A549 (cell line): ENCODE measurements around the gene GOLGA1. TPM values are rescaled to one million over a fixed set of nuclear protein-coding genes. Genes with fewer than 3 reads are reported as not detected.

Experiments
- ATAC-seq, 2 experiments: fragments of 200-7000 bp in 1 of 2; fragments of >200 bp in 1 of 2; cut with Nextera tagmentation in 1 of 2; cut with Tn5 transposase in 1 of 2; 3 replicates each; pipeline versions ENCODE4 v1.8.0 to v1.9.1; 2018 to 2020; ENCODE audit warnings: mild to moderate bottlenecking in 1 of 2, moderate library complexity in 1 of 2
- CTCF ChIA-PET: fragments of 300-600 bp; sonication (Branson Sonifier 250); formaldehyde crosslinking; extraction: SDS; loops from one replicate; lab custom pipeline; 2021; ENCODE audit warnings: antibody characterized with exemption, inconsistent platforms; lab: Yijun Ruan, JAX
- POLR2A ChIA-PET: fragments of 350-600 bp; formaldehyde crosslinking; extraction: SDS; loops from one replicate; lab custom pipeline; 2021; ENCODE audit warnings: antibody characterized with exemption, inconsistent platforms; lab: Yijun Ruan, JAX
- DNase-seq, 2 experiments: peaks; one replicate each; pipeline versions ENCODE4 v3.0.0 to v3.0.0-alpha.2; 2011 to 2016; ENCODE audit warnings: low read depth in 1 of 2, low spot score in 1 of 2
- FAIRE-seq: peaks from 2 replicates; lab custom pipeline; 2011; peaks lifted over from hg19 to GRCh38; lab: Jason Lieb, UNC
- H3K27ac ChIP-seq, 2 experiments: fragments of >200 bp; sonication (Bioruptor Twin); formaldehyde crosslinking; 3 replicates each; pipeline ENCODE4 v1.5.1; 2016 to 2017
- H3K4me1 ChIP-seq: fragments of >200 bp; sonication (Bioruptor Twin); formaldehyde crosslinking; 3 replicates; pipeline ENCODE4 v1.6.1; 2016
- H3K4me2 ChIP-seq: fragments of >200 bp; sonication (Bioruptor Twin); formaldehyde crosslinking; 3 replicates; pipeline ENCODE4 v1.6.1; 2016
- H3K4me3 ChIP-seq: fragments of >200 bp; sonication (Bioruptor Twin); formaldehyde crosslinking; 3 replicates; pipeline ENCODE4 v1.5.1; 2016
- H3K9me3 ChIP-seq: fragments of >200 bp; sonication (Bioruptor Twin); formaldehyde crosslinking; 3 replicates; pipeline ENCODE4 v1.6.1; 2016
- CBX2 ChIP-seq: fragments of 200-600 bp; sonication (generic); IDR thresholded peaks from 2 replicates; pipeline ENCODE4 v1.6.1; 2016; ENCODE audit warnings: low read depth, mild to moderate bottlenecking, borderline replicate concordance
- CHD2 ChIP-seq: fragments of 150-350 bp; IDR thresholded peaks from 2 replicates; pipeline ENCODE4 v1.6.1; 2014; ENCODE audit warnings: low read length; ENCODE audit not compliant: partially characterized antibody
- EHMT2 ChIP-seq: fragments of 200-600 bp; sonication (generic); IDR thresholded peaks from 2 replicates; pipeline ENCODE4 v1.6.1; 2016; ENCODE audit warnings: antibody characterized with exemption, low read depth, mild to moderate bottlenecking, moderate library complexity
- EP300 ChIP-seq, 2 experiments: fragments of >200 bp; sonication (Bioruptor Twin); formaldehyde crosslinking; IDR thresholded peaks; 2 replicates in 1 of 2; 3 replicates in 1 of 2; pipeline ENCODE4 v1.6.1; 2016 to 2017
- FOSL2 ChIP-seq, 2 experiments: fragments of 450-650 bp in 1 of 2; fragments of >200 bp in 1 of 2; sonication (Bioruptor Twin) in 1 of 2; formaldehyde crosslinking; IDR thresholded peaks; 2 replicates each; pipeline versions ENCODE4 v1.5.0 to v1.6.1; 2016 to 2020; ENCODE audit warnings: mild to moderate bottlenecking in 1 of 2, moderate library complexity in 1 of 2
- HDAC2 ChIP-seq: fragments of 200-600 bp; sonication (generic); IDR thresholded peaks from 2 replicates; pipeline ENCODE4 v1.6.1; 2016
- HOXA7 ChIP-seq: fragments of 250-450 bp; sonication (Bioruptor Pico); IDR thresholded peaks from 2 replicates; pipeline ENCODE4 v1.5.0; 2020; ENCODE audit warnings: mild to moderate bottlenecking, moderate library complexity
- KDM5A ChIP-seq: fragments of 200-600 bp; sonication (generic); IDR thresholded peaks from 2 replicates; pipeline ENCODE4 v1.6.1; 2016; ENCODE audit warnings: antibody characterized with exemption, mild to moderate bottlenecking
- NR3C1 ChIP-seq: fragments of >200 bp; sonication (Bioruptor Twin); formaldehyde crosslinking; IDR thresholded peaks from 3 replicates; pipeline ENCODE4 v1.6.1; 2017
- POLR2AphosphoS2 ChIP-seq: conservative IDR thresholded peaks from 2 replicates; pipeline ENCODE4 v1.6.1; 2012; ENCODE audit warnings: low read length, improper control_type of control experiment, inconsistent platforms
- RAD21 ChIP-seq, 2 experiments: fragments of >200 bp in 1 of 2; sonication (Bioruptor Twin) in 1 of 2; formaldehyde crosslinking in 1 of 2; IDR thresholded peaks in 1 of 2; conservative IDR thresholded peaks in 1 of 2; 2 replicates in 1 of 2; 3 replicates in 1 of 2; pipeline ENCODE4 v1.6.1; 2012 to 2018; ENCODE audit warnings: inconsistent platforms in 1 of 2
- SMC3 ChIP-seq: fragments of >200 bp; sonication (Bioruptor Twin); formaldehyde crosslinking; IDR thresholded peaks from 3 replicates; pipeline ENCODE4 v1.6.1; 2018; ENCODE audit warnings: inconsistent platforms
- SREBF2 ChIP-seq: fragments of 450-650 bp; IDR thresholded peaks from 2 replicates; pipeline ENCODE4 v1.6.1; 2014; ENCODE audit warnings: mild to moderate bottlenecking, moderate library complexity
- TP53 ChIP-seq: fragments of 250-450 bp; sonication (Bioruptor Pico); IDR thresholded peaks from 2 replicates; pipeline ENCODE4 v1.5.0; 2021; ENCODE audit warnings: mild to moderate bottlenecking, moderate library complexity
- WGBS: methylation state at CpG from one replicate; pipeline ENCODE4 v1.1.6; 2017; ENCODE audit errors: missing lambda C conversion rate; 5-methylcytosine and 5-hydroxymethylcytosine counted together
- polyA plus RNA-seq, 4 experiments: library from polyadenylated mRNA; depleted of rRNA in 3 of 4; stranded (reverse); fragments of >200 nt; fragmentation: RNase III in 1 of 4; extraction: RNeasy Plus Mini Kit Qiagen cat#74134 plus additional on column Dnase treatment in 1 of 4; gene quantifications; 2 replicates in 3 of 4; 3 replicates in 1 of 4; pipeline ENCODE4 v1.2.3, GENCODE V29; 2011 to 2017
- TF ChIP-seq, protein P1 (sequence below): IDR thresholded peaks from 2 replicates; pipeline ENCODE4 v1.6.1; 2012
- TF ChIP-seq, protein P2 (sequence below): fragments of >200 bp; sonication (Bioruptor Twin); formaldehyde crosslinking; IDR thresholded peaks from 3 replicates; pipeline ENCODE4 v1.6.1; 2016
- TF ChIP-seq, protein P3 (sequence below): fragments of 150-350 bp; IDR thresholded peaks from 2 replicates; pipeline ENCODE4 v1.6.1; 2014; ENCODE audit warnings: low read depth, mild to moderate bottlenecking, low read length
- TF ChIP-seq, protein P4 (sequence below): IDR thresholded peaks from 2 replicates; pipeline ENCODE4 v1.6.1; 2012
- TF ChIP-seq, protein P5 (sequence below): IDR thresholded peaks from 2 replicates; pipeline ENCODE4 v1.6.1; 2012; ENCODE audit warnings: low read depth, borderline replicate concordance
- TF ChIP-seq, protein P6 (sequence below): fragments of 250-450 bp; sonication (Bioruptor Pico); IDR thresholded peaks from 2 replicates; pipeline ENCODE4 v1.5.0; 2021; ENCODE audit warnings: mild to moderate bottlenecking, moderate library complexity, borderline replicate concordance

GOLGA1 gene
- polyA plus RNA-seq, 2 of the 4 experiments (the other 2 are of a cell fraction) = 10.0 to 19.4 TPM

DNA sequence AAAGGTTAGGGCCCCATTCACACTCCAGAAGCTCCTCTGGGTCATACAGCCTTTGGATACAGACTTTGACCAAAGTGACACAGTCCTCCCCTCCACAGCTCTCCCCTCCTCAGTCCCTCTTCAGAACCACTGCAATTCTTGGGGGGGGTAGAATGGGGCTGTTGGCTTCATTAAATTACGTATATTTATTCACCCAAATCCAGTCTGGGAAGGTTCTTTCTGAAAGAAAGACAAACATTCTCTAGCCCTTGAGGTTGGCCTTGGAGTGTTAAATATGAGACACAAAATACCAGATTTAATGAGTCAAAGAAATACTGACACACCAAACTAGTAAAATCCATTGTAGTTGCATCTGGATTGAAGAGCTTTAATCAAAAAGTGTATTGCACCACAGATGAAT is 62.9 kb downstream of the GOLGA1 start:
- 87% methylated on average over 1 of the region's 1 CpG for WGBS
- ATAC-seq (no peak), DNase-seq (no peak), FAIRE-seq (no peak)
- Histone ChIP-seq H3K27ac (no peak overlapping the region), H3K4me1 (peaks cover 3% of the 10 kb centered on the region; the same call in 1 of the 3 replicates), H3K4me2 (no peak overlapping the region), H3K4me3 (no peak overlapping the region), H3K9me3 (no peaks in the 10 kb centered on the region)
- ChIA-PET POLR2A (interaction anchor here (1.5 kb wide), 1 partner anchor 15 kb away, joined by 4 read pairs; no protein-coding TSS in a partner anchor), CTCF (interaction anchor here (0.8 to 2.2 kb wide), 4 partner anchors 9 to 497 kb away, joined by 3 to 9 read pairs (median 6); partner anchors contain the start of gene WDR38)
- no peak for TF ChIP-seq SMC3
- no peak for TF ChIP-seq TP53 (CRISPR knock-in tag)
- TF ChIP-seq, protein P1, sequence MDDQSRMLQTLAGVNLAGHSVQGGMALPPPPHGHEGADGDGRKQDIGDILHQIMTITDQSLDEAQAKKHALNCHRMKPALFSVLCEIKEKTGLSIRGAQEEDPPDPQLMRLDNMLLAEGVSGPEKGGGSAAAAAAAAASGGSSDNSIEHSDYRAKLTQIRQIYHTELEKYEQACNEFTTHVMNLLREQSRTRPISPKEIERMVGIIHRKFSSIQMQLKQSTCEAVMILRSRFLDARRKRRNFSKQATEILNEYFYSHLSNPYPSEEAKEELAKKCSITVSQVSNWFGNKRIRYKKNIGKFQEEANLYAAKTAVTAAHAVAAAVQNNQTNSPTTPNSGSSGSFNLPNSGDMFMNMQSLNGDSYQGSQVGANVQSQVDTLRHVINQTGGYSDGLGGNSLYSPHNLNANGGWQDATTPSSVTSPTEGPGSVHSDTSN = no peak
- TF ChIP-seq HDAC2 = no peak
- TF ChIP-seq, protein P2, sequence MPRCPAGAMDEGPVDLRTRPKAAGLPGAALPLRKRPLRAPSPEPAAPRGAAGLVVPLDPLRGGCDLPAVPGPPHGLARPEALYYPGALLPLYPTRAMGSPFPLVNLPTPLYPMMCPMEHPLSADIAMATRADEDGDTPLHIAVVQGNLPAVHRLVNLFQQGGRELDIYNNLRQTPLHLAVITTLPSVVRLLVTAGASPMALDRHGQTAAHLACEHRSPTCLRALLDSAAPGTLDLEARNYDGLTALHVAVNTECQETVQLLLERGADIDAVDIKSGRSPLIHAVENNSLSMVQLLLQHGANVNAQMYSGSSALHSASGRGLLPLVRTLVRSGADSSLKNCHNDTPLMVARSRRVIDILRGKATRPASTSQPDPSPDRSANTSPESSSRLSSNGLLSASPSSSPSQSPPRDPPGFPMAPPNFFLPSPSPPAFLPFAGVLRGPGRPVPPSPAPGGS = no peak
- TF ChIP-seq, protein P3, sequence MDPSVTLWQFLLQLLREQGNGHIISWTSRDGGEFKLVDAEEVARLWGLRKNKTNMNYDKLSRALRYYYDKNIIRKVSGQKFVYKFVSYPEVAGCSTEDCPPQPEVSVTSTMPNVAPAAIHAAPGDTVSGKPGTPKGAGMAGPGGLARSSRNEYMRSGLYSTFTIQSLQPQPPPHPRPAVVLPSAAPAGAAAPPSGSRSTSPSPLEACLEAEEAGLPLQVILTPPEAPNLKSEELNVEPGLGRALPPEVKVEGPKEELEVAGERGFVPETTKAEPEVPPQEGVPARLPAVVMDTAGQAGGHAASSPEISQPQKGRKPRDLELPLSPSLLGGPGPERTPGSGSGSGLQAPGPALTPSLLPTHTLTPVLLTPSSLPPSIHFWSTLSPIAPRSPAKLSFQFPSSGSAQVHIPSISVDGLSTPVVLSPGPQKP = no peak
- TF ChIP-seq RAD21 (conservative IDR thresholded peaks at IDR 0.05 in 1 of 2, IDR thresholded peaks at IDR 0.05 in 1 of 2) = no peak
- no peak for TF ChIP-seq EP300 (IDR thresholded peaks at IDR 0.05)
- TF ChIP-seq, protein P4, sequence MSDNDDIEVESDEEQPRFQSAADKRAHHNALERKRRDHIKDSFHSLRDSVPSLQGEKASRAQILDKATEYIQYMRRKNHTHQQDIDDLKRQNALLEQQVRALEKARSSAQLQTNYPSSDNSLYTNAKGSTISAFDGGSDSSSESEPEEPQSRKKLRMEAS = no peak
- TF ChIP-seq HOXA7 (CRISPR knock-in tag) = no peak
- TF ChIP-seq, protein P5, sequence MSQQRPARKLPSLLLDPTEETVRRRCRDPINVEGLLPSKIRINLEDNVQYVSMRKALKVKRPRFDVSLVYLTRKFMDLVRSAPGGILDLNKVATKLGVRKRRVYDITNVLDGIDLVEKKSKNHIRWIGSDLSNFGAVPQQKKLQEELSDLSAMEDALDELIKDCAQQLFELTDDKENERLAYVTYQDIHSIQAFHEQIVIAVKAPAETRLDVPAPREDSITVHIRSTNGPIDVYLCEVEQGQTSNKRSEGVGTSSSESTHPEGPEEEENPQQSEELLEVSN = no peak
- no peak for TF ChIP-seq POLR2AphosphoS2
- no peak for TF ChIP-seq CHD2
- TF ChIP-seq, protein P6, sequence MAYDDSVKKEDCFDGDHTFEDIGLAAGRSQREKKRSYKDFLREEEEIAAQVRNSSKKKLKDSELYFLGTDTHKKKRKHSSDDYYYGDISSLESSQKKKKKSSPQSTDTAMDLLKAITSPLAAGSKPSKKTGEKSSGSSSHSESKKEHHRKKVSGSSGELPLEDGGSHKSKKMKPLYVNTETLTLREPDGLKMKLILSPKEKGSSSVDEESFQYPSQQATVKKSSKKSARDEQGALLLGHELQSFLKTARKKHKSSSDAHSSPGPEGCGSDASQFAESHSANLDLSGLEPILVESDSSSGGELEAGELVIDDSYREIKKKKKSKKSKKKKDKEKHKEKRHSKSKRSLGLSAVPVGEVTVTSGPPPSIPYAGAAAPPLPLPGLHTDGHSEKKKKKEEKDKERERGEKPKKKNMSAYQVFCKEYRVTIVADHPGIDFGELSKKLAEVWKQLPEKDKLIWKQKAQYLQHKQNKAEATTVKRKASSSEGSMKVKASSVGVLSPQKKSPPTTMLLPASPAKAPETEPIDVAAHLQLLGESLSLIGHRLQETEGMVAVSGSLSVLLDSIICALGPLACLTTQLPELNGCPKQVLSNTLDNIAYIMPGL (CRISPR knock-in tag) = no peak
- no peak for TF ChIP-seq KDM5A
- no peak for TF ChIP-seq CBX2
- TF ChIP-seq EHMT2 = no peak
- no peak for TF ChIP-seq NR3C1
- TF ChIP-seq SREBF2 = no peak
- TF ChIP-seq FOSL2 (IDR thresholded peaks at IDR 0.05) = no peak
- no peak for TF ChIP-seq FOSL2 (CRISPR knock-in tag; IDR thresholded peaks at IDR 0.05)
